Mesenchymal stem cell (in vitro differentiated cells and primary cell): Measurements from ENCODE around the gene RAB10.
A peak's percentile ranks its signal among the peaks of the same experiment; 100 is the strongest.

Experiments used
- DNase-seq: peaks from one replicate; pipeline ENCODE4 v3.0.0-alpha.2; 2013
- H2AFZ ChIP-seq: one replicate; pipeline ENCODE4 v1.6.1; 2013; ENCODE audit warnings: low read depth, mild to moderate bottlenecking, control low read depth, inconsistent platforms, low read length, moderate library complexity
- H2AK5ac ChIP-seq: 2 replicates; pipeline ENCODE4 v1.6.1; 2013; ENCODE audit warnings: low read length, moderate library complexity, mild to moderate bottlenecking, inconsistent platforms; ENCODE audit not compliant: severe bottlenecking
- H2BK120ac ChIP-seq: one replicate; pipeline ENCODE4 v1.6.1; 2013; ENCODE audit warnings: low read depth, mild to moderate bottlenecking, inconsistent platforms, low read length, moderate library complexity
- H2BK12ac ChIP-seq, 2 experiments: one replicate each; pipeline ENCODE4 v1.6.1; 2013; ENCODE audit warnings: inconsistent platforms in 2 of 2, low read length in 2 of 2, mild to moderate bottlenecking in 2 of 2, moderate library complexity in 2 of 2, control low read depth in 1 of 2
- H2BK15ac ChIP-seq: one replicate; pipeline ENCODE4 v1.6.1; 2013; ENCODE audit warnings: mild to moderate bottlenecking, low read depth, inconsistent platforms; ENCODE audit not compliant: poor library complexity, severe bottlenecking
- H2BK5ac ChIP-seq: 2 replicates; pipeline ENCODE4 v1.6.1; 2013; ENCODE audit warnings: low read depth, mild to moderate bottlenecking, low read length, control low read depth, inconsistent platforms; ENCODE audit not compliant: poor library complexity, severe bottlenecking
- H3K14ac ChIP-seq, 2 experiments: one replicate each; pipeline ENCODE4 v1.6.1; 2013; ENCODE audit warnings: inconsistent platforms in 2 of 2, low read length in 2 of 2, control low read depth in 1 of 2, mild to moderate bottlenecking in 1 of 2, moderate library complexity in 1 of 2
- H3K18ac ChIP-seq, 2 experiments: one replicate each; pipeline ENCODE4 v1.6.1; 2013; ENCODE audit warnings: inconsistent platforms in 2 of 2, low read length in 2 of 2, control low read depth in 1 of 2, low read depth in 1 of 2, mild to moderate bottlenecking in 1 of 2
- H3K23ac ChIP-seq, 2 experiments: one replicate each; pipeline ENCODE4 v1.6.1; 2013; ENCODE audit warnings: inconsistent platforms in 2 of 2, low read length in 2 of 2, mild to moderate bottlenecking in 2 of 2, moderate library complexity in 2 of 2, control low read depth in 1 of 2
- H3K27ac ChIP-seq: 2 replicates; pipeline ENCODE4 v1.5.1; 2013; ENCODE audit warnings: mild to moderate bottlenecking, moderate library complexity, low read length, control low read depth, inconsistent platforms; ENCODE audit not compliant: poor library complexity, severe bottlenecking
- H3K27me3 ChIP-seq, 2 experiments: 2 replicates each; pipeline versions ENCODE4 v1.6.1 to v1.7.0; 2013; ENCODE audit warnings: low read length in 2 of 2, mild to moderate bottlenecking in 2 of 2, moderate library complexity in 2 of 2, control low read depth in 1 of 2, inconsistent platforms in 1 of 2; ENCODE audit not compliant: control insufficient read depth in 1 of 2, insufficient read depth in 1 of 2
- H3K36me3 ChIP-seq, 2 experiments: 2 replicates each; pipeline versions ENCODE4 v1.6.1 to v1.7.0; 2013; ENCODE audit warnings: low read length in 2 of 2, control low read depth in 1 of 2, inconsistent platforms in 1 of 2, low read depth in 1 of 2, mild to moderate bottlenecking in 1 of 2; ENCODE audit not compliant: insufficient read depth in 2 of 2, control insufficient read depth in 1 of 2
- H3K4ac ChIP-seq, 2 experiments: one replicate each; pipeline ENCODE4 v1.6.1; 2013; ENCODE audit warnings: inconsistent platforms in 2 of 2, low read length in 2 of 2, mild to moderate bottlenecking in 2 of 2, moderate library complexity in 2 of 2, control low read depth in 1 of 2, low read depth in 1 of 2
- H3K4me1 ChIP-seq: 2 replicates; pipeline ENCODE4 v1.6.1; 2013; ENCODE audit warnings: low read depth, low read length, control low read depth; ENCODE audit not compliant: control insufficient read depth, insufficient read depth
- H3K4me2 ChIP-seq: 2 replicates; pipeline ENCODE4 v1.6.1; 2013; ENCODE audit warnings: low read length, mild to moderate bottlenecking, inconsistent platforms; ENCODE audit not compliant: poor library complexity, severe bottlenecking
- H3K4me3 ChIP-seq, 2 experiments: 2 replicates each; pipeline versions ENCODE4 v1.5.1 to v1.7.0; 2013; ENCODE audit warnings: low read length in 2 of 2, mild to moderate bottlenecking in 2 of 2, control low read depth in 1 of 2, low read depth in 1 of 2; ENCODE audit not compliant: insufficient read depth in 1 of 2
- H3K79me1 ChIP-seq: replicated peaks from 2 replicates; pipeline ENCODE4 v1.6.1; 2013; ENCODE audit warnings: mild to moderate bottlenecking, control low read depth, low read length, inconsistent platforms; ENCODE audit not compliant: poor library complexity, severe bottlenecking
- H3K9ac ChIP-seq: 2 replicates; pipeline ENCODE4 v1.7.0; 2013; ENCODE audit warnings: mild to moderate bottlenecking, low read length, moderate library complexity
- H3K9me3 ChIP-seq: 2 replicates; pipeline ENCODE4 v1.7.0; 2013; ENCODE audit warnings: mild to moderate bottlenecking, low read length; ENCODE audit not compliant: control insufficient read depth
- H4K8ac ChIP-seq: one replicate; pipeline ENCODE4 v1.6.1; 2013; ENCODE audit warnings: inconsistent platforms, mild to moderate bottlenecking, low read length, moderate library complexity
- H4K91ac ChIP-seq: one replicate; pipeline ENCODE4 v1.6.1; 2013; ENCODE audit warnings: mild to moderate bottlenecking, low read length, inconsistent platforms
- whole genome bisulfite sequencing: methylation state at CpG from one replicate; pipeline ENCODE4 v1.1.7; 2013; ENCODE audit warnings: mixed read lengths; 5-methylcytosine and 5-hydroxymethylcytosine counted together

Gene RAB10

DNA sequence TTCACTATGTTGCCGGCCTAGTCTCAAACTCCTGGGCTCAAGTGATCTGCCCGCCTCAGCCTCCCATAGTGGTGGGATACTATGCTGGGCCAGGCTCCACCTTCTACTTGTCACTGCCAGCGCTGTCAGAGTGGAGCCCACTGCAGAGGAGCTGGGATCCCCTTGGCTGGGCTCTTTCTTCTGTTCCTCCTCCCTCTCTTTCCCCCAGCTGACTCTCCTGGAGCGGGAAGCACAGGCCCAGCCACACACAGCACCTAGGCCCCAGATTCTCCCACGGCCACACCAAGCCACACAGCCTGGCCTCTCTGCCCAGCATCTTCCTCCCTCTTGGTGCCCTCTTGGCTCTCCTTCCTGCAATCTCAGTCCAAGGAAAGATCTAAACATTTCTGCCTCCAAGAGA is 135.3 kb downstream of the RAB10 start:
- DNase-seq = no peak
- Histone ChIP-seq H3K27ac (no peak overlapping the region), H4K91ac (no peak overlapping the region), H3K36me3 (peaks cover 0 to 2% of the 10 kb centered on the region in 2 experiments), H3K9ac (no peak overlapping the region), H3K79me1 (no peaks in the 10 kb centered on the region), H3K23ac (no peak overlapping the region), H2BK5ac (no peak overlapping the region), H4K8ac (no peak overlapping the region), H3K4me3 (no peak overlapping the region), H3K4me2 (no peak overlapping the region), H3K27me3 (peaks cover 18 to 32% of the 10 kb centered on the region in 2 experiments), H2AK5ac (no peak overlapping the region), H3K4me1 (peaks cover 15% of the 10 kb centered on the region), H3K14ac (no peak overlapping the region), H2BK12ac (no peak overlapping the region), H2BK15ac (no peak overlapping the region), H3K18ac (no peak overlapping the region), H2BK120ac (no peak overlapping the region), H3K4ac (no peak overlapping the region), H2AFZ (no peak overlapping the region), H3K9me3 (no peaks in the 10 kb centered on the region)
- 87% methylated on average over 5 of the region's 5 CpGs for WGBS

DNA sequence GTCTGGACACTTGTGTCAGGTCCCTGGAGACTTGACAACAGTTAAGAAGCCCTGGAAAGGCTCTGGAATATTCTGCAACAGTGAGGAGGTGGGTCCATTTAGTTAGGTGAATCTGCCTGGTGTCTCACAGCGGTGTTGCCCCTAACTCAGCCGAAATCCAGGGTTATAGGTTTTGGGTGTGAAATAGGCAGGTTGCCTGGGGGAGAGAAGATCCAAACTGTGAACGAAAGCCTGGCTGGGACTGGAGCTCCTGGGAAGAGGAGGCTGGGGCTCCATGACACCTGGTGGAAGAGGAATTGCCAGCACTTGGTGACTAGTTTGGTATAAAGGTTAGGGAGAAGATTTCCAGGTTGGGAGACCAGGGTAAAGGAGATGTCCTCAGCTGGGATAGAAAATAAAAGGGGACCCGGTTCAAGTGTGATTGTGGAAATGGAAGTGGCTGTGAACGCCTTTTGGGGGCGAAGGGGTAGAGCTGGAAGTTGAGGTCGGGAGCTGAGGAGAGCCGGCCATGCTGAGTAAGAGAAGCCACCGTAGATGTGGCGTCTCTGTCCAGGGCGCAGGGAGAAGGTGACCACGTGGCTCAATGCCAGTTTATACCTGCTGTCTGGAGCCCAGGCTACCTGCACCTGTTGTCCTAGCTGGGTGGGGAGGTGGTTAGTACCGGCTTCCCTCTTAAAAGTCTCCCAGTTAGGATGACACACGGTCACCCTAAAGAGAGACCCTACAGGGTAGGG is 136.0 kb downstream of the RAB10 start:
- Histone ChIP-seq H2BK120ac (no peak overlapping the region), H2BK12ac (no peak overlapping the region)

DNA sequence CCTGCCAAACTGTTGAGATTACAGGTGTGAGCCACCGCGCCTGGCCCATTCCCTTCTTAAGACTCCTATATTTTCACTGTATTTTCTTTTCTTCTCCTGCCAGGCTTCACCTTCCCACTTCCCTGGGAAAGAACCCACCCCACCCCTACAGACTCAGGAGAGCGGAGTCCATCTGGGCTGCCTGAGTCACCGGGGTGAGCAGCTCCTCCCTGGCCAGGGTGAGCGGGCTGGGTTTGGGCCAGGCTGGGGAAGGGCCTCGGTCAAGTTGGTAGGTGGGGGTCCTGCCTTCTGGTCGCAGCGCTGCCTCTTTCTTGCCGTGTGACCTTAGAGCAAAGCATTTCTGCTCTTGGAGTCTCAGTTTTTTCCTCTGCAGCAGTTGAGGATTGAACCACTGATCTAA is 136.9 kb downstream of the RAB10 start:
- no peak overlapping the region for H4K8ac ChIP-seq
- WGBS = 85% methylated on average over 9 of the region's 9 CpGs
- peaks cover 15% of the 10 kb centered on the region for H3K4me1 ChIP-seq

More for the DNA sequence above, 136.0 kb downstream of the RAB10 start:
- Histone ChIP-seq H3K36me3 (peaks cover 0 to 2% of the 10 kb centered on the region in 2 experiments), H3K4me1 (peaks cover 15% of the 10 kb centered on the region), H2BK5ac (no peak overlapping the region), H3K79me1 (no peaks in the 10 kb centered on the region), H3K4me2 (no peak overlapping the region), H2BK15ac (no peak overlapping the region), H3K18ac (no peak overlapping the region), H4K8ac (no peak overlapping the region), H3K14ac (no peak overlapping the region), H3K9me3 (no peaks in the 10 kb centered on the region), H2AFZ (no peak overlapping the region), H3K9ac (no peak overlapping the region), H3K4ac (no peak overlapping the region), H3K27me3 (peaks cover 24 to 38% of the 10 kb centered on the region in 2 experiments), H2AK5ac (no peak overlapping the region), H3K23ac (no peak overlapping the region), H4K91ac (no peak overlapping the region), H3K27ac (no peak overlapping the region), H3K4me3 (no peak overlapping the region)
- WGBS = 82% methylated on average over 13 of the region's 14 CpGs
- DNase-seq = no peak

DNA sequence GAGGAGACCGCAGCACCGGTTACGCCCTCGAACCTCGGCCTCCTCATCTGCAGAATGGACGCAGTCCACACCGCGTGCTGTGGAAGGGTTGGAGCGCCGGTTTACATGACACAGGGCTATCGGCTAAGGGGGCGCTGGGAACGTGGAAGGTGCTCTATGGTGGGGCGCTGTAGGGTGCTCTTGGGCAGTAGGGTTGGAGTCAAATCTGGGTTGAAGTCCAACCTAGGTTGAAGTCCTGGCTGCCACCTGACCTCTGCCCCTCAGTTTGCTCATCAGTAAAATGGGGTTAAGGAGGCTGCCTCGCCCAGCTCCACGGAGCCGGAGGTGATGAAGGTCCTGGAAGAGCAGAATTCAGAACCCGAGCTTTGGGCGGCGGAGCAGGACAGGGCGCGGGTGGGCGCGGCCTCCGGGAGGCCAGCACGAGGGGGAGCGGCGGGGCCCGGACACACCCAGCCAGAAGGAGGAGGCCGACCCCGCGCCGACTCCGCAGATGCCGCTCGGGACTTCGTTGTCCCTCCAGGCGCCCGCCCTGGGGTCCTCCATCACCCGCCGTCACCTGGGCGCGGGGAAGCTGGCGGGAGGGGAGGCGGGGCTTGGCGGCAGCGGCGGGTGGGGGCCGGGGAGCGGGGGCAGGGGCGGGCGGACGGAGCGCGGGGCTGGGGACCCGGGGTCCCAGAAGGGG is 138.4 kb downstream of the RAB10 start:
- Histone ChIP-seq H3K4ac (no peak overlapping the region), H3K4me2 (peak overlapping the region; percentile 54), H3K4me1 (peaks cover 15% of the 10 kb centered on the region), H2BK15ac (no peak overlapping the region), H3K23ac (no peak overlapping the region), H3K27ac (no peak overlapping the region), H3K9ac (no peak overlapping the region), H3K27me3 (peaks cover 39 to 48% of the 10 kb centered on the region in 2 experiments), H3K14ac (no peak overlapping the region), H4K8ac (no peak overlapping the region), H3K4me3 (peak overlapping the region; percentile 18 to 27), H2AK5ac (no peak overlapping the region), H2AFZ (no peak overlapping the region), H3K79me1 (no peaks in the 10 kb centered on the region), H3K36me3 (peaks cover 0 to 2% of the 10 kb centered on the region in 2 experiments), H4K91ac (no peak overlapping the region), H3K18ac (no peak overlapping the region), H2BK120ac (no peak overlapping the region), H3K9me3 (no peaks in the 10 kb centered on the region), H2BK5ac (no peak overlapping the region), H2BK12ac (no peak overlapping the region)
- DNase-seq = no peak
- WGBS = 35% methylated on average over 36 of the region's 56 CpGs

More for the DNA sequence above, 136.9 kb downstream of the RAB10 start:
- Histone ChIP-seq H2AK5ac (no peak overlapping the region), H2BK12ac (no peak overlapping the region), H3K23ac (no peak overlapping the region), H3K18ac (no peak overlapping the region), H3K27me3 (peaks cover 32 to 46% of the 10 kb centered on the region in 2 experiments), H2BK15ac (no peak overlapping the region), H3K79me1 (no peaks in the 10 kb centered on the region), H2BK120ac (no peak overlapping the region), H2AFZ (no peak overlapping the region), H3K4me2 (no peak overlapping the region), H3K9ac (no peak overlapping the region), H2BK5ac (no peak overlapping the region), H3K36me3 (peaks cover 0 to 2% of the 10 kb centered on the region in 2 experiments), H3K4me3 (no peak overlapping the region), H3K9me3 (no peaks in the 10 kb centered on the region), H3K14ac (no peak overlapping the region), H3K27ac (no peak overlapping the region), H3K4ac (no peak overlapping the region), H4K91ac (no peak overlapping the region)
- DNase-seq = no peak
